ENCODE results near the gene TAGLN2.

DNA sequence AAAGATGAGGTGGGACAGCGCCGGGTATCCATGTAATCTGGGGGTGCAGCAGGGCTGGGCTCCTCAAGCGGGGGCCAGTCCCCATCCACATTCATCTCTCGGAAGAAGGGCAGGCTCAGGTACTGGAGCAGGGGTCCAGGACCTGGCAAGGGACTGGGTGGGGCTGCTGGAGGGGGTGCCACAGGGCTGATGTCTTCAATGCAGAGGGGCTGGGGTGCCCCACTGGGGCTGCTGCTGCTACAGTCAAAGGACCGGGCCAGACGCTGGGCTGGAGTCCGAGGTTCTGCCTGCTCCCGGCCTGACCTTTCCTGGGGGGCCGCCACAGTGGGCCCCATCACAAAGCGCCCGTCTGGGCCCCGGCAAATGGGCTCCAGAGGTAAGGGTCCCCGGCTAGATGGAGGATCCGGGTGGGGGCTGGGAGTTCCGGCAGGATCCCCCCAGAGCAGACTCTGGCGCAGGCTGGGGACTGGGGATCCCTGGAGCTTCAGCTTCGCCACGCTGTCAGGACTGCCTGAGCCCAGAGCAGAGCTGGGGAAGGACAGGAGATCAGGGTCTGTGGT is 3.3 kb upstream of the TAGLN2 start:
- TF ChIP-seq GATA3 (IDR thresholded peaks at IDR 0.05; ENCODE audit: low read depth, low read length) = no peak
- TF ChIP-seq GATA2 (IDR thresholded peaks at IDR 0.05; ENCODE audit: low read depth, low read length) = no peak

Data from SH-SY5Y (cell line).